Activated naive CD8-positive, alpha-beta T cell treated with anti-CD3 and anti-CD28 coated beads, Interleukin-2, amount 50 U/mL, for 24 hours (primary cell): ENCODE data around the gene ELMO1.

ENCODE experiments used
- ATAC-seq: fragments of 150-1000 bp; cut with Tn5 transposase; one replicate; pipeline ENCODE4 v1.10.0; 2021
- DNase-seq: peaks from one replicate; pipeline ENCODE4 v3.0.0; 2021
- H3K27ac Mint-ChIP-seq: one replicate; pipeline ENCODE4 v1.8.0; 2021; ENCODE audit warnings: mild to moderate bottlenecking, mixed read lengths
- H3K27me3 Mint-ChIP-seq: one replicate; pipeline ENCODE4 v1.8.0; 2021; ENCODE audit warnings: mixed read lengths
- H3K36me3 Mint-ChIP-seq: one replicate; pipeline ENCODE4 v1.8.0; 2021; ENCODE audit warnings: low read depth, mixed read lengths
- H3K4me1 Mint-ChIP-seq: one replicate; pipeline ENCODE4 v1.8.0; 2021; ENCODE audit warnings: mixed read lengths
- H3K4me3 Mint-ChIP-seq: one replicate; pipeline ENCODE4 v1.8.0; 2021; ENCODE audit warnings: mild to moderate bottlenecking, moderate library complexity, mixed read lengths
- H3K9me3 Mint-ChIP-seq: one replicate; pipeline ENCODE4 v1.8.0; 2021; ENCODE audit warnings: mixed read lengths

ELMO1 gene

DNA sequence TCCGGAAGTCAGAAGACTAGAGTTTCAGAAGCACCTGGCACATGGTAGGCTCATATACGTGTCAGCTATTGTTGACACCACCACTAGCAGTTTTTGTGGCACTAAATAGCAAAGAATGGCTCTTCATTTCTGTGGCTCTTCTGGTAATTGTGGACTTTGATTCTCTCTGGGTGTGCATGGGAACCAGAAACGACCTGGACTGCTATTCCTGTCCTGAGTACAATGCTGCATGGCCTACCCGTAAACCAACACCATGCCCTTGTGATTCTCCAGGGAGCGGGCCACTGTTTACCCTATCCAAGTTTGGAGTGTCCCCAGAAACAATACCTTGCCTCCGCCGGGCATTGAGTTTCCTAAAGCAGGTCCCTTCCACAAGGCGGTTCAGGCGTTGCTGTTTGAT is 561.4 kb downstream of the ELMO1 start:
- no peak for ATAC-seq

DNA sequence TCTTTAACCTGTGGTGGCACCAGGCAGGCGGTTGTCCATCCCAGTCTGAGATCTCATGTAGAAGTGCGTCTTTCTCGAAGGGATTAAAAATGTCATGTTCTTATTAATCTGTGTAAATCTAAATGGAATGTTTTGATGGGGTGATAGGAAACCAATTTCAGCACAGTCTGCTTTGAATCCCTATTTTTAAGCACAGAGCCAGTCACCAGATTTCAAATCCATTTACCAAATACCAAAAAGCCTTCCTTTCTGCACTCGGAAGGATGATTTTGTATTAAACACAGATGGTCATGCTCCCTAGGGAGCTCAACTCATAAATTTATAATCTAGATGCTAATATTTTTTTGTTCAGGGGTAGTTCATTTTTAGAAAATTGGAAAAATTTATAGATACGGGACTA is 563.8 kb downstream of the ELMO1 start:
- Mint-ChIP-seq H3K36me3 (peaks cover 44% of the 10 kb centered on the region), H3K4me1 (no peaks in the 10 kb centered on the region), H3K27me3 (no peaks in the 10 kb centered on the region), H3K4me3 (no peak overlapping the region), H3K27ac (no peak overlapping the region), H3K9me3 (no peaks in the 10 kb centered on the region)
- ATAC-seq: no peak
- DNase-seq: no peak

More for the DNA sequence above, 561.4 kb downstream of the ELMO1 start:
- H3K9me3 Mint-ChIP-seq: no peaks in the 10 kb centered on the region
- H3K36me3 Mint-ChIP-seq: peaks cover 37% of the 10 kb centered on the region
- no peak overlapping the region for H3K27ac Mint-ChIP-seq
- no peaks in the 10 kb centered on the region for H3K27me3 Mint-ChIP-seq
- H3K4me1 Mint-ChIP-seq: no peaks in the 10 kb centered on the region
- DNase-seq: no peak
- H3K4me3 Mint-ChIP-seq: no peak overlapping the region

DNA sequence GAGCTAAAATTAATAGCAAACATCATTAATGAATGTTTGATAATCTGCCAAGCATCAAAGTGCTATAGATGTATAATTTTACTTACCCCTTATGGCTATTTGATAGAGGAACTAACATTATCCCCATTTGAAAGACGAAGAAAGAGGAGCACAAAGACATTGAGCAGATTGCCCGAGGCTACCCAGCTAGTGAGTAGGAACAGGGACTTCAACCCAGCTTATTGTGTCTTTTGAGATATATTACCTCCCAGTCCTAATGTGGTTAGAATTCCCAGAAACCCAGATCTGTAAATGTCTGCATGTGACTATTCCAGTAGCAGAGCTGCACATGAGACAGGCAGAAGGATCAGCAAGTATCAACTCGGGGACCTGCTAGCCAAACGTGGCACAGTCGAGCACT is 564.3 kb downstream of the ELMO1 start:
- Mint-ChIP-seq H3K27me3 (no peaks in the 10 kb centered on the region), H3K4me1 (no peaks in the 10 kb centered on the region), H3K4me3 (no peak overlapping the region), H3K9me3 (no peaks in the 10 kb centered on the region), H3K27ac (no peak overlapping the region), H3K36me3 (peaks cover 47% of the 10 kb centered on the region)
- DNase-seq (no peak), ATAC-seq (no peak)

DNA sequence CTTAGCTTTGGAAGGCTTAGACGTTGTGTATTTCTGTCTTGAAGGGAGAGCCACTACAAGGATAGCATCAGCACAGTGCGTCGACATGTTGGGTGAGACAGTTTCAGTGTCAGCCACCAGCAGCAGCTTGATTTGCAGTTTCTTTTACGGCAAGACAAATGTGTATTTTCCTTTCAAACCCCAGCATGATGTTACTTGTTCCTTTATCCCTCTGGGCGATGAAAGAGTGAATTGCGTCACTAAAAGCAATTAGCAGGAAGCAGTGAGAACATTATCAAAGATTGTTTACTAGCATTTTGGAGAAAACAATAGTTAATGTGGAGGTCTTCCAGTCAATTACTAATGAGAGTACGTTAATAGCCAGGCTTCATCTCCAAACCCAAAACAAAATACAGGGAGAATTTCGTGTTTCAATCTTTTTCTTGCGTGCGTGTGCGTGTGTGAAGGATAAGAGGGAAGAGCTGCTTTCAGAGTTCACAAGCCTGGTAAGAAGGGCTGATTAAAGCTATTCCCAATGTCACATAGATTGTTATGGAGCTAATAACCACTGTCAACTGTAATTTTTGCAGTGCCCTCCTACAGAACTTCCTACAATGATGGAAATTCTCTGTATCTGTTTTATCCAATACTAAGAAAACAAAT is 567.3 kb downstream of the ELMO1 start:
- Mint-ChIP-seq H3K4me3 (no peak overlapping the region), H3K9me3 (no peaks in the 10 kb centered on the region), H3K36me3 (peaks cover 51% of the 10 kb centered on the region), H3K27ac (no peak overlapping the region), H3K4me1 (no peaks in the 10 kb centered on the region), H3K27me3 (no peaks in the 10 kb centered on the region)
- DNase-seq (no peak), ATAC-seq (no peak)

DNA sequence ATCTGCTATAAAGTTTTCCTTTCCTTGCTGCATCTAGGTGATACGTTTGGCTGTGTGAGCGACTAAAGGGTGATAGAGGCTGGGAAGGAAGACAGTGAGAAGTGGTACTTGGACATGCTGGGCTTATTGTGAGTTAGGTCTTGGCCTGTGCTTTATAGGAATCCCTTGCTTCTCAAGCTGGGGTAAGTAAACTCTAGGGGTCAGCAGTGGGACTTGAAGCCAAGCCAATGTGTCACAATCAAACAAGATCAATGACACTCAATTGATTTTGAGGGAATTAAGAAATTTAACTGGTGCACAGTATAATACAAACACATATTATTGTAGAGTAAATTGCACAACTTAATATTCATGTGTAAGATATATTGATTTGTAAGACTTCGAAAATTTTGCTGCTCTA is 568.6 kb downstream of the ELMO1 start:
- ATAC-seq (no peak), DNase-seq (no peak)
- no peaks in the 10 kb centered on the region for H3K27me3 Mint-ChIP-seq
- no peak overlapping the region for H3K4me3 Mint-ChIP-seq
- no peaks in the 10 kb centered on the region for H3K9me3 Mint-ChIP-seq
- H3K4me1 Mint-ChIP-seq: no peaks in the 10 kb centered on the region
- no peak overlapping the region for H3K27ac Mint-ChIP-seq
- H3K36me3 Mint-ChIP-seq: peaks cover 52% of the 10 kb centered on the region

DNA sequence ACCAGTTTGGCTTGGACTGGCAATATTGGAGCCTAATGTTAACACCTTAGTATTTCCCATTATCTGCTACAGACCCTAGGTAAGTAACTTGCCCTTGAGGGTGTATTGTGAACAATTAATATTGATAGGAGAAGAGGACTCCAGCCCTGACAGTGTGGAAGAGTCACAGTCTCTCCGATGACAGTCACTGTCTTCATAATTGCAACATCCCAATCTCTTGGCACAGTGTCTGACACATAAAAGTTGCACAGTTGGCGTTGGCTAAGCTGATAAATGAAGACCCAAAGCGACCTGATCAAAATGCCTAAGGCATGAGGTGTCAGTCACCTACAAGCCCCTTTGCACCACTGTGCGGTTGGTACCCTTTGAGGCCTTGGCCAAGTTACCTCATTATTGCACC is 569.6 kb downstream of the ELMO1 start:
- DNase-seq (no peak), ATAC-seq (no peak)
- no peaks in the 10 kb centered on the region for H3K27me3 Mint-ChIP-seq
- H3K9me3 Mint-ChIP-seq: no peaks in the 10 kb centered on the region
- H3K27ac Mint-ChIP-seq: no peak overlapping the region
- H3K4me3 Mint-ChIP-seq: no peak overlapping the region
- peaks cover 46% of the 10 kb centered on the region for H3K36me3 Mint-ChIP-seq
- no peaks in the 10 kb centered on the region for H3K4me1 Mint-ChIP-seq

DNA sequence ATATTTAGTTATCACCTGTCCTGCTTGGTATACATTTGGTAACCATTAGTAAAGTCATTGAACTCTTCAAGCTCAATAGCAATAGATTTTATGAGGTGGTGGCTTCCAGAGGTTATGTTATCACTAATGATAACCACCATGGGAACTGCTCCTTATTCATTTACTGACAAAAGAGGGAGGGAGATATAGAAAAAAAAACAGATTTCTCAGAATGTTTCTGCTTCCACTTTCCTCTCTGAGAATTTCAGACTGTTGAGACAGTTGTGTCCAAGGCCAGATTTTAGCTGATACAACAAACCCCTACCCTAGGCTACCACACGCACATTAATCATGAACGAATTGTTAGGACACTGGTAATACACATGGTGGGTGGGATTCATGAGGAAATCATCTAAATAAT is 570.4 kb downstream of the ELMO1 start:
- no peaks in the 10 kb centered on the region for H3K9me3 Mint-ChIP-seq
- DNase-seq (no peak), ATAC-seq (no peak)
- no peaks in the 10 kb centered on the region for H3K4me1 Mint-ChIP-seq
- no peak overlapping the region for H3K4me3 Mint-ChIP-seq
- no peak overlapping the region for H3K27ac Mint-ChIP-seq
- H3K27me3 Mint-ChIP-seq: no peaks in the 10 kb centered on the region
- peaks cover 47% of the 10 kb centered on the region for H3K36me3 Mint-ChIP-seq

DNA sequence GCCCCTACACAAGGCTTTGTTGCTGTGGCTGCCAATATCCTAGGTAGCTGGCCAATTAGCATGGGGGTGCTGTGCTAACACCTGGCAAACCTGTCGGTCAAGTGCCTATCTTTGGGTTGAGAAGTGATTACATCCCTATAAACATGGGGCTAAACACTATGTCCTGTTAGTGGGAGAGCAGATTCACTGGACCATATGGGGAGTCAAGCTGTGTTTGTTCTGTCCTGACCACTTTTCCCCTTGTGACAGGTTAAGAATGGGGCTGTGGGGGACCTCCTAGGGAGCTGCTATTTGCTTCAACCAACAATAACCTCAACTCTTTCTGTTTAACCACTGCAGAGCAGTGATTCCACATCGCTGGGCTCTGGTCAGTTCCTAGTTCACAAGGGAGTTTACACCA is 572.9 kb downstream of the ELMO1 start:
- peak overlapping the region; percentile 9 for H3K27ac Mint-ChIP-seq
- peaks cover 49% of the 10 kb centered on the region for H3K36me3 Mint-ChIP-seq
- H3K9me3 Mint-ChIP-seq: no peaks in the 10 kb centered on the region
- H3K27me3 Mint-ChIP-seq: no peaks in the 10 kb centered on the region
- peaks cover 3% of the 10 kb centered on the region for H3K4me1 Mint-ChIP-seq
- no peak for DNase-seq
- H3K4me3 Mint-ChIP-seq: no peak overlapping the region
- no peak for ATAC-seq

DNA sequence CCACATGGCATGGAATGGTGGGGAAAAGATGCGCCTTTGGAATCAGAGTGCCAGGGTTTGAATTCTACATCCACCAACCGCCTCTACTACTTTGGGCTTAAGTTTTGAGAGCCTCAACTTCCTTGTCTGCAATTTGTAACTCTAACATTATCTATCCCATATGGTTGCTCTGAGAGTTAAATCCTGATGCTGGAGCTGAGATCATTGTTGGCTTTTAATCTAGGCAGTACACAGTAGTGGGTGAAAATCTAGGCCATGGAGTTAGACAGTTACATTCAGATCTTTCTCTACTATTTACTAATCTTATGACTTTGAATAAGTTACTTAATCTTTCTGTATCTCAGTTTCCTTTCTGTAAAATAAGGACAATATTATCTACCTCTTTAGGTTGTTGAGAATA is 574.6 kb downstream of the ELMO1 start:
- H3K9me3 Mint-ChIP-seq: no peaks in the 10 kb centered on the region
- ATAC-seq: no peak
- peaks cover 52% of the 10 kb centered on the region for H3K36me3 Mint-ChIP-seq
- DNase-seq: no peak
- no peak overlapping the region for H3K4me3 Mint-ChIP-seq
- no peak overlapping the region for H3K27ac Mint-ChIP-seq
- H3K27me3 Mint-ChIP-seq: no peaks in the 10 kb centered on the region
- peaks cover 3% of the 10 kb centered on the region for H3K4me1 Mint-ChIP-seq

DNA sequence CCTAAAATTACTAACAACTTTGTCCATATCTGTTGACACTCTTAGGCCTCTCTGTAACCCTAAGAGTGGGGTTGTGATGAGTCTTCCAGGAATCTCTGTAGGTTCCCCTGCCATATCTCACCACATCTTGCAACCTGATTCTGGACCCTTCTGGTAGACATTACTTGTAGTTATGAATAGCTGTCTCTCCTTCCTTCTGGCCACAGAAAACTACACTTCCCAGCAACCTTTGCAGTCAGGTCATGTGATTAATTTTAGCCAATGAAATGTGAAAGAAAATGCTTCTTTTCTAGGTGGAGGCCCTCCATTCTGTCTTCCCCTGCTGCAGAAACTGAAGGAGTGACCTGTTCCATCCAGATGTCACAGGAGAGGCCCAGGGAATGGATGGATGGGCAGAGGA is 576.8 kb downstream of the ELMO1 start:
- no peak for DNase-seq
- ATAC-seq: peak; percentile 25

DNA sequence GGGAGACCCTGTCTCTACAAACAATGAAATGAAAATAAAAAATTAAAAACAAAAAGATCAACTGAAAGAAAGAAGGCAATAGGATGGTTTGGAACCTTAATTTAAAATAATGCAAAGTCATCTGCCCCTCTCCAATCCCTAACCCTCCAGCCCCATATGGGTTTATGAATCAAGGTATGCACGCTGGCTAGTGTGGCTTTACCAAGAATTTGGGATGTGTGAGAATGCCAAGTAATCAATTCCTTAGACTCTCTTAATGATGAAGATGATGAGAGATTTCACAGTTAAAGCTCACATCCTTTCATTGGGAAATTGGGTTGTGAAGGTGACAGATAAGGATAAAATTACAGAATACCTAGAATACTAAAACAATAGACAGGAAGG is 577.3 kb downstream of the ELMO1 start:
- Mint-ChIP-seq H3K27me3 (no peaks in the 10 kb centered on the region), H3K4me3 (no peak overlapping the region), H3K27ac (no peak overlapping the region), H3K36me3 (peaks cover 54% of the 10 kb centered on the region), H3K4me1 (peaks cover 5% of the 10 kb centered on the region), H3K9me3 (no peaks in the 10 kb centered on the region)
- ATAC-seq (no peak), DNase-seq (no peak)

More for the DNA sequence above, 576.8 kb downstream of the ELMO1 start:
- no peak overlapping the region for H3K4me3 Mint-ChIP-seq
- H3K27me3 Mint-ChIP-seq: no peaks in the 10 kb centered on the region
- H3K27ac Mint-ChIP-seq: peak overlapping the region; percentile 37
- no peaks in the 10 kb centered on the region for H3K9me3 Mint-ChIP-seq
- peaks cover 5% of the 10 kb centered on the region for H3K4me1 Mint-ChIP-seq
- peaks cover 57% of the 10 kb centered on the region for H3K36me3 Mint-ChIP-seq

DNA sequence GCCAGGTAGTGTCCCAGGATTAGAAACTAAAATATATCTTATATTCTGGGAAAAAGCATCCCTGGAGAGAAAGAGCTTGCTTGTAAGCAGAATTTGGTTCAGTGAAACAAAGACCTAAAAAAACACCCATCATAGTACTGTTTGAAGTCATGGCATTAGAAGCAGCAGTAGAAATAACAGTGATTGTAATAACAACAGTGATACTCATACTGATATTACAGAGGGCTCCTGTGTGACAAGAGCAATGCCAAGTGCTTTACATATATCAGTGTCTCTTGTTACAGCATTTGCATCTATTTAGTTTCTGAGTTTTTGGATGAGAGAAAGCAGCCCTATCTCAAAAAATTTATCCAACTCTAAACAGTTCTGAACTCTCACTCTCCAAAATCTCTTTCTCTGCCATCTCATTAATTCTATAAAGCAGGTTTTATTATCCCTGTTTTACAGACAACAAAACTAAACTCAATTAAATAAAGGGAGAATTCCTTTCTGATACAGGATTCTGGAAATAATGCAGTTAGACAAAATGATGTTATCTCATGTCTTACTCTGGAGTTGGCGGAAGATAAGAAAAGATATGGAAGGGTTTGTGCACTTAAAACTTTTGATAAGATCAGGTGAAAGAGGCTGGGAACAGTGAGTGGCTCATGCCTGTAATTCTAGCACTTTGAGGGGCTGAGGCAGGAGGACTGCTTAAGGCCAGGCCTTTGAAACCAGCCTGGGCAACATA is 577.9 kb downstream of the ELMO1 start:
- Mint-ChIP-seq H3K27ac (no peak overlapping the region), H3K36me3 (peaks cover 55% of the 10 kb centered on the region), H3K4me1 (peaks cover 7% of the 10 kb centered on the region), H3K27me3 (no peaks in the 10 kb centered on the region), H3K4me3 (no peak overlapping the region), H3K9me3 (no peaks in the 10 kb centered on the region)
- ATAC-seq (no peak), DNase-seq (no peak)

DNA sequence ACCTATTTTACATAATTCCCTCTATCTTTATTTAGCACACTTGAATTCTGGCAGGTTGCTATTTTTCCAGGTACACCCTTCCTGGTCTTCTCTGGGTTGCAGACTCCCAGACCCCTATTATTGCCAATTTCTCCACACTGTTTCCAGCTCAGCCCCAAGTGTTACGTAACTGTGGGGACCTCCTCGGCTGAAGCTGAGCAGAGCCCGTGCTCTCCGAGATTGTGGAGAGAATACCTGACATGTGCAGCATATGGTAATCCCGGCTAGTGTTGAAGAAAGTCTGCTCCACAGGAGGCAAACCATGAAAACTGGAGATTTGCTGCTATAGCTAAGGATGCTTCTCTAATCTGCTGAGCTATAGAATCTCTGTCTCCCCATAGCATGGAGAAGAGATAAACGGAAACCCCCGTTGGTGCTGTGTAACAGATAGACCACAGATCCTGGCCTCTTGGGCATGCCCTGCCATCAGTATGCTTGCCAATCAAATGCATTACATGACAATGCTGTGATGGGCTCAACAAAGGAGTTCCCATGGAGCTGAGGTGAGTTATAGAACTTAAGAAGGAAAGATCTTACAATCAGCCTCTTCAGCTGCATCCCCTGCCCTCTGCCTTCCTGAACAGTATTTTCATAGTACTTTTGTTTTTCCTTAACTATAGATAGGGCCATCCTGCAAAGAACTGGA is 579.8 kb downstream of the ELMO1 start:
- Mint-ChIP-seq H3K9me3 (no peaks in the 10 kb centered on the region), H3K4me3 (no peak overlapping the region), H3K27me3 (no peaks in the 10 kb centered on the region), H3K36me3 (peaks cover 64% of the 10 kb centered on the region), H3K4me1 (peaks cover 26% of the 10 kb centered on the region), H3K27ac (no peak overlapping the region)
- ATAC-seq (no peak), DNase-seq (no peak)

DNA sequence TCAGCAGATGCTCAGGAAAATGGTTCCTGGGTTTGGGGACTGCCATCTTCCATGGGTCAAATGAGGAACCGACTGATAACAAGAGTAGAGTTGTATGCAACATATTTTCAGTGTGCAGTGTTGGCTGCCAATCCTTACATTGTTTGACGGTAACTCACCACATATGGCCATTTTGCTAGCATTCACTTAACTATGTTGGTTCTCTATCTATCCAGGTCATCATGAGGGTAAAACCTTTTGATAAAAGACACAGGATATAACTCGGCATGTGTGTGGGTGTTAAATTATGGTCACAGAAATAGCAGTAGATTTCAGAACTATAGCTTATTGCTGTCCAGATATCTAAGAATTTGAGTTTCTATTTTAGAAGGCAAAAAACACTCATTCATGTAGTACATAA is 583.6 kb downstream of the ELMO1 start:
- no peaks in the 10 kb centered on the region for H3K27me3 Mint-ChIP-seq
- H3K36me3 Mint-ChIP-seq: peaks cover 78% of the 10 kb centered on the region
- DNase-seq (no peak), ATAC-seq (no peak)
- no peak overlapping the region for H3K4me3 Mint-ChIP-seq
- H3K27ac Mint-ChIP-seq: peak overlapping the region; percentile 67
- peaks cover 28% of the 10 kb centered on the region for H3K4me1 Mint-ChIP-seq
- no peaks in the 10 kb centered on the region for H3K9me3 Mint-ChIP-seq
